ENCODE results near the gene MSH6.
A peak's percentile ranks its signal among the peaks of the same experiment; 100 is the strongest.

MSH6 gene, protein sequence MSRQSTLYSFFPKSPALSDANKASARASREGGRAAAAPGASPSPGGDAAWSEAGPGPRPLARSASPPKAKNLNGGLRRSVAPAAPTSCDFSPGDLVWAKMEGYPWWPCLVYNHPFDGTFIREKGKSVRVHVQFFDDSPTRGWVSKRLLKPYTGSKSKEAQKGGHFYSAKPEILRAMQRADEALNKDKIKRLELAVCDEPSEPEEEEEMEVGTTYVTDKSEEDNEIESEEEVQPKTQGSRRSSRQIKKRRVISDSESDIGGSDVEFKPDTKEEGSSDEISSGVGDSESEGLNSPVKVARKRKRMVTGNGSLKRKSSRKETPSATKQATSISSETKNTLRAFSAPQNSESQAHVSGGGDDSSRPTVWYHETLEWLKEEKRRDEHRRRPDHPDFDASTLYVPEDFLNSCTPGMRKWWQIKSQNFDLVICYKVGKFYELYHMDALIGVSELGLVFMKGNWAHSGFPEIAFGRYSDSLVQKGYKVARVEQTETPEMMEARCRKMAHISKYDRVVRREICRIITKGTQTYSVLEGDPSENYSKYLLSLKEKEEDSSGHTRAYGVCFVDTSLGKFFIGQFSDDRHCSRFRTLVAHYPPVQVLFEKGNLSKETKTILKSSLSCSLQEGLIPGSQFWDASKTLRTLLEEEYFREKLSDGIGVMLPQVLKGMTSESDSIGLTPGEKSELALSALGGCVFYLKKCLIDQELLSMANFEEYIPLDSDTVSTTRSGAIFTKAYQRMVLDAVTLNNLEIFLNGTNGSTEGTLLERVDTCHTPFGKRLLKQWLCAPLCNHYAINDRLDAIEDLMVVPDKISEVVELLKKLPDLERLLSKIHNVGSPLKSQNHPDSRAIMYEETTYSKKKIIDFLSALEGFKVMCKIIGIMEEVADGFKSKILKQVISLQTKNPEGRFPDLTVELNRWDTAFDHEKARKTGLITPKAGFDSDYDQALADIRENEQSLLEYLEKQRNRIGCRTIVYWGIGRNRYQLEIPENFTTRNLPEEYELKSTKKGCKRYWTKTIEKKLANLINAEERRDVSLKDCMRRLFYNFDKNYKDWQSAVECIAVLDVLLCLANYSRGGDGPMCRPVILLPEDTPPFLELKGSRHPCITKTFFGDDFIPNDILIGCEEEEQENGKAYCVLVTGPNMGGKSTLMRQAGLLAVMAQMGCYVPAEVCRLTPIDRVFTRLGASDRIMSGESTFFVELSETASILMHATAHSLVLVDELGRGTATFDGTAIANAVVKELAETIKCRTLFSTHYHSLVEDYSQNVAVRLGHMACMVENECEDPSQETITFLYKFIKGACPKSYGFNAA (N-terminal part only)
- total RNA-seq, result 13.9 to 94.1 (median 56.6) reads per million in 17 experiments

DNA sequence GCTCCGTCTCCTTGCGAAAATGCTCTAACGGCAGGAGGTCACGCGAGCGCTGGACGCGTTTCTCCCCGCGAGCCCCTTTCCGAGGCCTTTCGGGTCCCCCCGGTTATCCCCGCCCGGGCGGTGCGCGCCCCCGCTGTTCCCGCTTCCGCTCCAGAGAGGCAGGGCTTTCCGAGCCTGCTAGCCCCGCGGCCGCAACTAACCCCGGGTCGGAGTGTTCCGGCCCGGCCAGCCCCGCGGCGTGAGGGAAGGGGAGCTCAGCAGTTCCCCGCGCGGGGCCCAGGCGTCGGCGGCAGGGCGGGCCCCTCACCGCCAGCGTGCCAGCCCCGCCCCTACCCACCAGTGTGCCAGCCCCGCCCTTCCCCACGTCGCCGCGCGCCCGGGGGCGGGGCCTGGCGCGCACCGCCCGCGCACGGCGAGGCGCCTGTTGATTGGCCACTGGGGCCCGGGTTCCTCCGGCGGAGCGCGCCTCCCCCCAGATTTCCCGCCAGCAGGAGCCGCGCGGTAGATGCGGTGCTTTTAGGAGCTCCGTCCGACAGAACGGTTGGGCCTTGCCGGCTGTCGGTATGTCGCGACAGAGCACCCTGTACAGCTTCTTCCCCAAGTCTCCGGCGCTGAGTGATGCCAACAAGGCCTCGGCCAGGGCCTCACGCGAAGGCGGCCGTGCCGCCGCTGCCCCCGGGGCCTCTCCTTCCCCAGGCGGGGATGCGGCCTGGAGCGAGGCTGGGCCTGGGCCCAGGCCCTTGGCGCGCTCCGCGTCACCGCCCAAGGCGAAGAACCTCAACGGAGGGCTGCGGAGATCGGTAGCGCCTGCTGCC is at the start of gene MSH6:
MSH6 (plus strand) TSS at position 475 of the 815 bp plus-strand sequence; CDS start at position 564, 89 bp downstream.
- DNase-seq, result peak; percentile 95 to 98 (median 97)

DNA sequence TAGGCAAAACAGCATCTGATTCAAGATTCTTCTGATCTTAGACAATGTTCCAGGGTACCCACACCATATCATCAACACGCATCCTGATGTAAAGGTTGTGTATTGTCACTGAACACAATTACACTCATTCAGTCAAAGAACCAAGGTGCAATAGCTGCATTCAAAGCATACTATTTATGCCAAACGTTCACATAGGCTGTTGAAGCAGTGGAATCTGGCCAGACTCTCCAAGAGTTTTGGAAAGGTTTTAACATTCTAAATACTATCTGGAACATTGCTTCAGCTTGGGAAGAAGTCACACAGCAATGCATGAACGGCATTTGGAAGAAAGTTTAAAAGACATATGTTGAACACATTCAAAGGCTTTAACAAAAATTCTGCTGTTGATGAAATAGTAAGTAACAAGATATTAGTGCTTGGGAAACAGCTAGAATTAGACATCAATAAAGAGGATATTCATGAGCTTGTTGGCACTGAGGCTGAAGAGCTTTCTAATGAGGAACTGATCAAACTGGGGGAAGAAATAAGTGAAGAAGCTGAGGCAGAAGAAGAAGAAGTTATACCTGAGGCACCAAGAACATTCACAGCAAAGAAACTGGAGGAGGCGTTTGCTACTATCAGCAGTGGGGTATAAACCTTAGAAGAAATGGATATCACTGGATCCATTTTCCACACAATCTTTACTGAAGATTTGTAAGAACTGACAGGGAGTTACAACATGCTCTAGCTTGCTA is 47.6 kb upstream of the MSH6 start:
- DNase-seq, result no peak

DNA sequence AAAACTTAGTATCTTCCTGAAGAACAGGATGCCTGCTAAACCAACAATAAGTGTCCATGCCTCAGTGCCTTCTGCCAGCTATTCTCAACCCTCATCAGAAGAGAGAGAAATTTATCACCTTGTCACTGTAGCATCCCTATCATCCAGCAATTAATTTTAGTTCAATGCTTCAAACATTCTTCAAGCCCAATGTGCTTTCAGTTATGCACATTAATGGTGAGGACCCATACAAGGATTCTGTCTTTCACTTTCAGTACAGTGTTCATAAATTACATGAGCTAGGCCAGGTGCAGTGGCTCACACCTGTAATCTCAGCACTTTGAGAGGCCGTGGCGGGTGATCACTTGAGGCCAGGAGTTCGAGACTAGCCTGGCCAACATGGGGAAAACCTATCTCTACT is 47.0 kb upstream of the MSH6 start:
- DNase-seq, result no peak

DNA sequence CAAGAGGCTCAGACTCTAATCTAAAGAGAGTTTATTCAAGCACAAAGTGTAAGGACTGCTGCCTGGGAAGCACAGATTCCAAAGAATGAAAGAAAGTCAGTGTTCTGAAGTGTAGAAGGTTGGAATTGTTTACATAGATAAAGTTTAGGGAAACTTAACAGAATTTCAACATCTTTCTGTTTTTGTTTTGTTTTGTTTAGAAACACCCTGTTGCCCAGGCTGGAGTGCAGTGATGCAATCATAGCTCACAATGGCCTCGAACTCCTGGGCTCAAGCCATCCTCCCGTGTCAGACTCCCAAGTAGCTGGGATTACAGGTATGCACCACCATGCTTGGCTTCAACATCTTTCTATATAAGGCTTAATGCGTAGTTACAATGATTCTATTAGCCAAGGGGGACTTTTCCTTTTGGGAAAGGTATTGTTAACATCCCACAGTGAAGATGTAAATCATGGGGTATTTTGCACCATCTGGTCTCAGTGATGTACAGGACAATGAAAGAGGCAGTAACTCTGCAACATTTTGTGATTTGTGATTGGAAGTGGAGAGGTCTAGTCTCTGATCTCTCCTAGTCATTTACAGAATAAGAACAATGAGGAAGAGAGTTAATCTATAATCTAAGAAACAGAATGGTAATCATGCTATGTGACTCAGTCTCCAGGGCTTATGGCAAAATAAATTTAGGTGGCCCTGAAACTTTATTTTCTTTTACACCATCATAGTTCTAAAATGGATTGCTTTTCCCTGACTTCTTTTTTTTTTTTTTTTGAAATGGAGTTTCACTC is 45.6 kb upstream of the MSH6 start:
- no peak for DNase-seq

DNA sequence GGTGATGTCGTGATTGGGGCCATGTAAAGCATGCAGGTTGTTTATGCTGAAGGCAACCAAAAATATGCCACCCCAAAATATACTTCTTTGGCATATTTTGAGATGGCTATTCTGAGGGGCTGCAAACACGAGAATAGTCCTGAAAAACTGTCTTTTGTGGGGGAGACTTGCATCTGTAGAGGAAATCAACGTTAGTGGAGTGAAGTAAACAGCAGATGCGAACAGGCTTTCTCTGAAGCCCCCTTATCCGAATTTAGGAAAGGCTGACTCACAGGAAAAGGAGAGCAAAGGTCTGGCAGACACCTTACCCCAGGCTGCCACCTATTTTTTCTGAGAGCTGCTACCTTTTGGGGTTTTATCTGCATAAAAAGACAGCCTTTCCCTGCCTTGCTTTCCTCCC is 44.6 kb upstream of the MSH6 start:
- no peak for DNase-seq

DNA sequence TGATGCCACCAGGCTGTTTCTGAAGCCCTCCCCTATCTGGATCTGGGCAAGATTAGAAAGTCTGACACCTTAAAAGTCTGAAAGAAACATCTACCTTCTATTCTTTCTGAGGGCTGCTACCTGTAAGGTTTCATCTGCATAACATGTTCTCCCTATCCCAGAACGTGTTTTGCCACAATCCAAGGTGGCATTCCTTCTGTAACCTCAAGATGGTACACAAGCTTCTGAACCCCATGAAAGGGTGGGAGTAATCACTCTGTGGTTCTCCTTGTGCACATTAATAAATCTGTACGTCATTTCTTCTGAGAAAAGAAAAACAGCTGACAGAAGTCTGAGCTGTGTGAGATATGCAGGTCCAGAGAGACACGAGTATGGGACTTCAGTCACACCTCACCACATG is 41.8 kb upstream of the MSH6 start:
- DNase-seq, result no peak

DNA sequence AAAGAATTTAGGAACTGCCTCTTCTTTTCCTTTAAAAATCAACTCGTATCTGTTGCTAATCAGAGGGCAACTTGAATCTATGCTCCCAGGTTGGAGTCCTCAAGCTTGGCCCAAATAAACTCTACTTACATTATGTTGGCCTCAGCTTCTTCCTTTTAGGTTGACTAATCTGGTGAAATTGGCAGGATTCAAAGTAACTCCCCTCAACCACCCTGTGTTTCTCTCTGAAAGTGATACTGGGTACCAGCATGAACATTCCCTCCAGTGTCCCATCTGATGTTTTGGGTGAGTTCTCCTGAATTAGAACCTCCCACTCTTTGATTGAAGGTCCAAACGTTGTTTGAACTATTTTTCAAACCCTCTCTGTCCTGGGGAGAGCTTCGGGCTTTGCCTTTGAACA is 41.3 kb upstream of the MSH6 start:
- no peak for DNase-seq

DNA sequence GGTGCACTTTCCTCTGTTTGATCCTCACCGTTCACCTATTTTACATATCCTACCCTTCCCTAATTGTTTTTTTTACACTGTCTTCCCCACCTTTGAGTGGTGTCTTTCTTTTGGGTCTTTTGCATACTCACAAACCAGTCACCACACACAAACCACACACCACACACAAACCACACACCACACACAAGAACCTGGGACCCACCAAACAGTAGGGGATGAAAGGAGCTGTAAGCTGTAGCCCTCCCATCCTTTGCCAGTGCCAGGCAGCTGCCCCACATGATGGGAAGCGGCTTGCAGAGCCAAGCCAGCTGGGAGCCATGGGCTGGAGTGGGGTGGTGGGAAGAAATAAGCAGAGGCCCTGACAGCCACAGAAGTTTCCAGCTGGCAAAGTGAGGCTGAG is 38.9 kb upstream of the MSH6 start:
- no peak for DNase-seq

DNA sequence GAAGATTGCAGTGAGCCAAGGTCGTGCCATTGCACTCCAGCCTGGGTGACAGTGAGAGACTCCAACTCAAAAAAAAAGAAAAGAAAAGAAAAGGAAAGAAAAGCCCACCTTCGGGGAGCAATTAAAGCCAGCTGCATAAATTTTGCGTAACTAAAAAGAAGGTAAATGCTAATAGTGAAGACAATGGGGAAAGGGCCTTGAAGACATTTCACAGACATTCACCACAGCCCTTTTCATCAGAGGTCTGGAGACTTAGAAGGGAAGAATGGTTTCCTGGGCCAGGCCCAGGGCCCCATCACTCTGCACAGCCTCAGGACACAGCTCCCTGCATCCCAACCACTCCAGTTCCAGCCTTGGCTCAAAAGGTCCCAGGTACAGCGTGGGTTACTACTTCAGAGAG is 35.1 kb upstream of the MSH6 start:
- DNase-seq, result no peak

DNA sequence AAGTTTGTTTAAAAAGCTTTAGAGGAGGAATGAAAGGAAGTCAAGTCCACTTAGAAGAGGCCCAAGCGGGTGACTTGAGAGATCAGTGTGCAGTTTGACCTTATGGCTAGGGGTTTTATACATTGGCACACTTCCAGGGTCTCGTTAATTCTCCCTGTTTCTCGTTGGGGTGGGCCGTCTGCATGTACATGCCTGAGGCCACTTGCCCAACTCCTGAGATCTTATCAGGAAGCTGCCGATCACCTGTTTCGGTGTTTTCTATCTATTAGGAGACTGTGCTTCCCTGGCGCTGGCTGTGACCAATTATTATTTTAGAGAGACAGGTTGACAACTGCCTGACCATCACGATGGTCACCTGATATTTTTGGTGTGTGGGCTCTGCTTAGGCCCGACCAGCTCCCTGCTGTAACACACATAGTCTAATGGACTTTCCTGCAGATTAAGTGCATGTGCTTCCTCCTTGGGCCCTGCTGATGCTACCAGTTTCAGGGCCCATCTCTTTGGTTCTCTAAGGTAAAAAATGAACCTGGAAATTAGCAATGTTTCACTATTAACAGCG is 31.0 kb upstream of the MSH6 start:
- DNase-seq, result no peak

DNA sequence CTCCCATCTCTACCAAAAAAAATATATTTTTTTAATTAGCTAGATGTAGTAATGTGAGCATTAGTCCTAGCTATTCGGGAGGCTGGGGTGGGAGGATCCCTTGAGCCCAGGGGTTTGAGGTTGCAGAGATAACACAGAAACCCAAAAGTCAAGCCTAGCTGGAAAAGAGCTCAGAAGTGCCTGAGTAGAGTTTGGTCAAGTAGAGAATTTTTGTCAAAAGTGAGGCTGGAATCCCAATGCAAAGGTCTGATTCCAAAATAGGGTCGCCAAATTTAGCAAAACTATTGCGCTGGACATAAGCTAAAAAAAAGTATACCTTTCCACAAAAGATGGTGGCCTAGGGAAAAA is 15.5 kb upstream of the MSH6 start:
- DNase-seq, result no peak

DNA sequence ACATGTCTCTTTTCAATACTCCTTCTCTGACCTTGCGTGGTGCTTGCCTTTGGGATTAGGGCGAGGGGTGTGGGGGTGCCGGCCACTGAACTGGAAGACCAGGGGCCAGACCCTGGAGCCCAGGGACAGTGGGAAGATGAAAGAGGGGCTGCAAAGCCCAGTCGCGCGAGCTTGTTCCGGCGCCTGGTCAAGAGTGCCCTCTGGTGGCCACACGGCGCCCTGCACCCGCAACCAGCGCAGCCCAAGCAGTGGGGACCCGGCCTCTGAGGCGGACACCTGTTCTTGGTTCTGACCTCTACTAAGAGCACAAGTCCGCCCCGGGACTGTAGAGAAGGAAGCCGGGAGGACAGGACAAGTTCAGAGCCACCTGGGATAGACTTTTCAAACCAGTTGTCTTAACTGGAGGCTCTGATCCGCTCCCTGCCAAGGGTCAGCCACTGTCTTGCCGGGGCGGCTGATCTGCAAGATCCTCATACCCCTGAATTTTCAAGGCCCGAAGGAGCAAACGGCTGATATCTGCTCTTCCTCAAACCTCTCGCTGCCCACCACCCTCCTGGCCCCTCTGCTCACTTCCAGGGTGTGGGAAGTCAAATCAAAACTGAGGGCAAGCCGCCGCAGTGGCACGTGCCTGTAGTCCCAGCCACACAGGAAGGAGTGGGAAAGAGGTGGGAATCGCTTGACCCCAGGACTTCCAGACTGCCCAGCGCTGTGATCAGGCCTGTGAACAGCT is 14.9 kb upstream of the MSH6 start:
- DNase-seq, result peak; percentile 53 to 78 (median 67)

DNA sequence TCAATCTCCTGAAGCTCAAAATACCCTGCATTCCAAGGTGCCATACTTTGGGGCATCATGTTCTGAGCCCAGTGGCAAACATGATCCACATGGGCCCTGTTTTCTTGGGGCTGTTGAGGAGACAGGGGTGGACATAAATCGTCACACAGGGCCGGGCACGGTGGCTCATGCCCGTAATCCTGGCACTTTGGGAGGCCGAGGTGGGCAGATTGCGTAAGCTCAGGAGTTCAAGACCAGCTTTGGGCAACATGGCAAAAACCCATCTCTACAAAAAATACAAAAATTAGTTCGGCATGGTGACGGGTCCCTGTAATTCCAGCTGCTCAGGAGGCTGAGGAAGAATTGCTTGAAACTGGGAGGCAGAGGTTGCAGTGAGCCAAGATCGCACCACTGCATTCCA is 13.6 kb upstream of the MSH6 start:
- DNase-seq, result no peak

DNA sequence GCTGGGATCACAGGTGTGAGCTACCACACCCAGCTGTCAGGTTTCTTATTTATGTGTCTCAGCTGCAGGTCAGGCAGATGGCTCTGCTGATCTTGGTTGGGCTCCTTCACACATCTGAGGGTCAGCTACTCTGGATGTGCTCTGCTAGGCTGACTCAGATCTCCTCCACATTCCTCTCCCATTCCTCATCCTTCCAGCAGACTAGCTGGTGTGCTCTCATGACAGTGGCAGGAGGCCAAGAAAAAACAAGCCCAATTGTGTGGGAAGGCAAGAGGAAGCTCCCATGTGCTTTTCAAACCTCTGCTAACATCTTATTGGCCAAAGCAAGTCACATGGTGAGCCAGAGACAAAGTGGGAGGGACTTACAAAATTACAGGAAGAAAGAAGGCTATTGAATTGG is 11.7 kb upstream of the MSH6 start:
- DNase-seq, result peak; percentile 71 to 88 (median 76)

DNA sequence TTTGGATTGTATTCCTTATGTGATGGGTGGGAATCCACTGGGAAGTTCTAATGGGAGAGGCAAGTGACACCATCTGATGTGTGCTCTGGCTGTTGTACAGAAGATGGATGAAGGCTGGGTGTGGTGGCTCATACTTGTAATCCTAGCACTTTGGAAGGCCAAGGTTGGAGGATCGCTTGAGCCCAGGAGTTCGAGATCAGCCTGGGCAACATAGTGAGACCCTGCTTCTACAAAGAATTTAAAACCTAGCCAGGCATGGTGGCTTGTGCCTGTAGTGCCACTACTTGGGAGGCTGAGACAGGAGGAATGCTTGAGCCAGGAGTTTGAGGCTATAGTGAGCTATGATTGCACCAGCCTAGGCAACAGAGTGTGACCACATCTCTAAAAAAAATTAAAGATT is 10.6 kb upstream of the MSH6 start:
- DNase-seq, result no peak

DNA sequence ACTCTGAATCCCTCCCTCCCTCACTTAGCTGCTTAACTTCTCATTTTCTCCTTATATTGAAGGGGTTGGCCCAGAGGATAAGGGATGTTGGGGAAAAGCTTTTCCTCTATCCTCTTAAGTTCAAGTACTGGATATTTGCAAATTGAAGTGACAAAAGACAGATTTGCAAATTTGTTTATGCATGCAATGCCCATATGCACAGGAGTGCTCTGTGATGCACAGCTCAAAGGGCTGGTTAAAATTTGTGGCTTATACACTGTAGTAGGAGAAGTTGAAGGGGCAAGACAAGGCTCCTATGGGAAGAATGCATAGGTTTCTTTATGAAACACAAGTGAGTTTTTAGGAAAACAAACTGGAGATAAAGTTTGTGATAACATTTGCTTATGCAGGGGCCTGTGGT is 8.4 kb upstream of the MSH6 start:
- no peak for DNase-seq

DNA sequence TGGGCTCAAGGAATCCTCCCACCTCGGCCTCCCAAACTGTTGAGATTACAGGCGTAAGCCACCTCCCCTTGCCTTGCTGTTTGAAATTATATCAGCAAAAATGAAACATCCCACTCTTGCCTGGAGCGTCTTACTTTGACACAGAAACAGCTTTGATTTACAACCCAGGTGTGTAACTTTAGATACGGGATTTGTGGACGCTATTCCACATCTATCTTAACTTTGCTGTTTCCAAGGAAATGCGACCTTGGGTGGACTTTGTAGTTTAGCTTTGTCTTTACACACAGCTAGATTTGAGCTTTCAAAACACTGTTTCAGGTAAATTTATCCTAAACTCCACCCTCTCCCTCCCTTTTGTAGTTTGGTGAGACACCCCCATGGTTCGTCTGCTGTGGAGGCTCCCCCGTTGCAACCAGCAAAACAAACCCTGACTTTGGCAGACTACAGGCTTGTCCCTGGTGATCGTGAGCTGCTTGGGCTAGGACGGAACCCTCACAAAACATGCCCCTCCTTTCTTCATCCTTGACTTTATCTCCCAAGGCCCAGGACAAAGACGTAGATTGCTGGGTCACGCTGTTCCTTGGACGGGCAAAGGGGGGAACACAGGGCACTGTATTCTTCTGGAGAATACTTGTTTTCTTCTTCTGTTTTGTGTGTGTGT is 5.5 kb upstream of the MSH6 start:
- no peak for DNase-seq

DNA sequence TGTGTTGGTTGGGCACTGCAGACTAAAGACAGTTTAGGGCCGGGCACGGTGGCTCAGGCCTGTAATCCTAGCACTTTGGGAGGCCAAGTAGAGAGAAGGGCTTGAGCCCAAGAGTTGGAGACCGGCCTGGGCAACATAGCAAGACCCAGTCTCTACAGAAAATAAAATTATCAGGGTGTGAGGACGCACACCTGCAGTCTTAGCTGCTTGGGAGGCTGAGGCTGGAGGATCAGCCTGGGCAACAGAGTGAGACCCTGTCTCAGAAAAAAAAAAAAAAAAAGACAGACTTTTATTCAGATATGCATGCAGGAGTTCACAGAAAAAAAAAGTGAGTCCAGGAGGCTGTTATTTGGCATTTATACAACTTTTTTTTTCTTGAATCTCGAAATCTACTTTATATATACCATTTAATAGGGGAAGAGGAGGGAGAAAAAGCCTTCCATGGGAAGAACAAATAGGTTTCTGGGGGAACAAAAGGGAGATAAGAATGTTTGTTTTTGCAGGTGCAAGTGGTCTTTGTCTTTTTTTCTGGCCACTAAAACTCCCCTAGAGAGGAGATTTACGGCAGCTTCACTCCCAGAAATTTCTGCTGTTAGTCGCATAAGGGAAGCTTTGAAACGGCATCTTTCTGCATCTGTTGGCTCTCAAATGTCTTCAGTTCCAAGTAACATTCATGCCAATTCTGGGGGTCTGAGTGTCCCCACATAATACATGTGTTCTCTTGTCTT is 4.1 kb upstream of the MSH6 start:
- DNase-seq, result no peak

Data from suppressor macrophage (primary cell).